BJ (cell line): ENCODE measurements around the gene DRAP1. TPM values are rescaled to one million over a fixed set of nuclear protein-coding genes. Genes with fewer than 3 reads are reported as not detected.

Source experiments
- CTCF ChIA-PET: fragments of 350-600 bp; formaldehyde crosslinking; extraction: SDS; loops from one replicate; lab custom pipeline; 2021; ENCODE audit warnings: antibody characterized with exemption, inconsistent platforms; lab: Yijun Ruan, JAX
- POLR2A ChIA-PET: fragments of 300-600 bp; sonication (Branson Sonifier 250); formaldehyde crosslinking; extraction: SDS; loops from one replicate; lab custom pipeline; 2021; ENCODE audit warnings: antibody characterized with exemption; lab: Charles Lee
- DNase-seq: peaks from one replicate; pipeline ENCODE4 v3.0.0-alpha.2; 2011; ENCODE audit warnings: low read depth
- H3K27me3 ChIP-seq: 2 replicates; pipeline ENCODE4 v1.6.0; 2011; ENCODE audit warnings: low read length; ENCODE audit not compliant: control insufficient read depth, insufficient read depth
- H3K36me3 ChIP-seq: 2 replicates; pipeline ENCODE4 v1.5.1; 2011; ENCODE audit warnings: low read length; ENCODE audit not compliant: control insufficient read depth, insufficient read depth
- H3K4me3 ChIP-seq: 2 replicates; pipeline ENCODE4 v1.5.1; 2011; ENCODE audit warnings: low read depth, mild to moderate bottlenecking, control low read depth, low read length
- CTCF ChIP-seq: IDR thresholded peaks from 2 replicates; pipeline ENCODE4 v1.5.1; 2011; ENCODE audit warnings: low read depth, mild to moderate bottlenecking, control low read depth, inconsistent platforms, low read length, moderate library complexity; ENCODE audit not compliant: insufficient read depth
- polyA plus RNA-seq: library from polyadenylated mRNA; depleted of rRNA; stranded (reverse); fragments of >200 nt; gene quantifications from 2 replicates; pipeline ENCODE4 v1.2.3, GENCODE V29; 2011

DRAP1 gene
- polyA plus RNA-seq, 1 experiment = 137 TPM

- Histone ChIP-seq H3K4me3 (no peak overlapping the region), H3K36me3 (no peaks in the 10 kb centered on the region), H3K27me3 (no peaks in the 10 kb centered on the region)
- CTCF ChIA-PET = interaction anchor here (1.1 to 1.3 kb wide), 2 partner anchors 10 to 54 kb away, joined by 3 read pairs; partner anchors contain the start of gene FIBP
- no peak for TF ChIP-seq CTCF
- POLR2A ChIA-PET = no interaction called here
- DNase-seq = no peak
These were observed 23.3 kb downstream of the DRAP1 start for GRCh38 chr11:65942531-65942930.

- H3K27me3 ChIP-seq = no peaks in the 10 kb centered on the region
- ChIA-PET POLR2A (interaction anchor here (0.6 kb wide), 1 partner anchor 91 kb away, joined by 3 read pairs; no protein-coding TSS in a partner anchor), CTCF (interaction anchor here (1.2 to 1.6 kb wide), 2 partner anchors 9 to 60 kb away, joined by 3 read pairs; no protein-coding TSS in a partner anchor)
- no peaks in the 10 kb centered on the region for H3K36me3 ChIP-seq
- DNase-seq = no peak
- H3K4me3 ChIP-seq = no peak overlapping the region
- no peak for TF ChIP-seq CTCF
These were observed 25.0 kb downstream of the DRAP1 start for GRCh38 chr11:65944191-65944590.

DNA sequence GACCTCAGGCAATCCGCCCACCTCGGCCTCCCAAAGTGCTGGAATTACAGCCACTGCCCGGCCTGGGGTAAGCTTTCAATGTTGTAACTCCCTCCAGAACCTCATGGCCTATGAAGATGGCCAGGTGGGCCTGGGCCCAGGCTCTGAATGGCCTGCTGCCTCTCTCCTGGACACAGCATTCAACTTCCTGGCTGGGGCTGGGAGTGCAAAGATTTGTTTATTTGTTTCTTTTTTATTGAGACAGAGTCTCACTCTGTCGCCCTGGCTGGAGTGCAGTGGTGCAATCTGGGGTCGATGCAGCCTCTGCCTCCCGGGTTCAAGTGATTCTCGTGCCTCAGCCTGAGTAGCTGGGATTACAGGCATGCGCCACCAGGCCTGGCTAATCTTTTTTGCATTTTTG, 25.5 kb downstream of the DRAP1 start:
- POLR2A ChIA-PET = no interaction called here
- H3K27me3 ChIP-seq = no peaks in the 10 kb centered on the region
- CTCF ChIA-PET = interaction anchor here (1.2 to 1.6 kb wide), 2 partner anchors 9 to 61 kb away, joined by 3 read pairs; no protein-coding TSS in a partner anchor
- H3K4me3 ChIP-seq = no peak overlapping the region
- no peak for DNase-seq
- no peak for TF ChIP-seq CTCF
- H3K36me3 ChIP-seq = no peaks in the 10 kb centered on the region

DNA sequence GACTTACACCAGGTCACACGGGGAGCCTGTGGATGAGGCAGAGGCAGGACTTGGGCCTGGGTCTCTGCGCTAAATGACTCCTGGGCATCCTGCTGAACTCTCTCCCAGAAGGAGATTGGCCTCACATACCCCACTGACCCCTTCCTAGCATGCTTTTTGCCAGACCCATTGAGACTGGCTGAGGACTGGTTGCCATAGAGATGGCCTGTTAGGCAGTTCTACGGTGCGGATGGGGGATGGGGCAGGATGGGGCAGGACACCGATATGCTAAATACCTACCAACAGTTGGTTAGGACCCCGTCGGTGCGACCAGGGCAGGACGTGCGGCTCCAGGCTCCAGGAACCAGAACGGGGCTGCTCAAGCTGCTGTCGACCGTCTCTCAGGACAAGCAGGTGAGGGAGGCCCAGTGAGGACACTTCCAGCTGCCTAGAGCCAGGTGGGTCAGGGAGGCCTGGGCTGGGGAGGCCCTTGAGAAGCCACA, 26.2 kb downstream of the DRAP1 start, which contains the start of gene TSGA10IP:
Gene TSGA10IP (plus strand): TSS at position 51 of the 482 bp plus-strand sequence. CDS start 196 bp downstream, at position 247.
- H3K27me3 ChIP-seq = no peaks in the 10 kb centered on the region
- H3K36me3 ChIP-seq = no peaks in the 10 kb centered on the region
- no peak within 1 kb of the TSS for H3K4me3 ChIP-seq
- ChIA-PET CTCF (no interaction called here), POLR2A (no interaction called here)
- no peak for TF ChIP-seq CTCF
- DNase-seq = no peak

DNA sequence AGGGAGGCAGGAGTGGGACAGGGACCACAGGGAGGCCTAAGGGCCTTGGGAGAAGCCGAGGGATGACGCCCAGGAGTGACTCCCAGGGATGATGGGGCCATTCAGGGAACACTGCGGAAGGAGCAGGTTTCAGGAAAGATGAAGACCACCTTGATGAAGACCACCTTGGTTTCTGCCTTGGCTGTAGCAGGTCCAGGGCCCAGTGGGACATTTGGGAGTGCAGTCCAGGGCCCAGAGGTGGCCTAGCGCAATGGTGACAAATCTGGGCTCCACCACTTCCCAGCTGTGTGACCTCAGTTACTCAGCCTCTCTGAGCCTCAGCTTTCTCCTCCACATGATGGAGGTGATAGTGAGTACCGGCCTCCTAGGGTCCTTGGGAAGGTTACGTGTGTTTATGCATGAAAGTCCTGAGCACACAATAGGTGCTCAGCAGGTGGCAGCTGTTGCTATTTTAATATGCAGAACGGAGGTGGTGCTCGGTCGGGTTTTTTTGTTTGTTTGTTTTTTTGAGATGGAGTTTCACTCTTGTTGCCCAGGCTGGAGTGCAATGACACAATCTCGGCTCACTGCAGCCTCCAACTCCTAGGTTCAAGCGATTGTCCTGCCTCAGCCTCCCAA, 26.8 kb downstream of the DRAP1 start:
- no peak for DNase-seq
- H3K36me3 ChIP-seq = no peaks in the 10 kb centered on the region
- no peak for TF ChIP-seq CTCF
- H3K27me3 ChIP-seq = no peaks in the 10 kb centered on the region
- ChIA-PET CTCF (interaction anchor here (1.2 to 1.3 kb wide), 2 partner anchors 57 to 86 kb away, joined by 3 read pairs; partner anchors contain the start of gene MUS81), POLR2A (no interaction called here)
- no peak overlapping the region for H3K4me3 ChIP-seq
